WTC11 (cell line): ENCODE measurements around the gene RPS8. TPM values are rescaled to one million over a fixed set of nuclear protein-coding genes. Genes with fewer than 3 reads are reported as not detected.

Experiments used
- ATF3 ChIP-seq: sonication (generic); formaldehyde crosslinking; conservative IDR thresholded peaks from 2 replicates; pipeline ENCODE4 v1.8.1; 2022; ENCODE audit warnings: mild to moderate bottlenecking, missing genetic modification reagents
- CDX4 ChIP-seq: fragments of 250-450 bp; sonication (Bioruptor Pico); IDR thresholded peaks from 2 replicates; pipeline ENCODE4 v1.9.0; 2021; ENCODE audit warnings: moderate library complexity, mild to moderate bottlenecking, inconsistent platforms, borderline replicate concordance
- CREM ChIP-seq: sonication (generic); formaldehyde crosslinking; IDR thresholded peaks from 2 replicates; pipeline ENCODE4 v1.8.1; 2022; ENCODE audit warnings: mild to moderate bottlenecking, missing genetic modification reagents, moderate library complexity
- CTCF ChIP-seq: fragments of 200-600 bp; IDR thresholded peaks from 2 replicates; pipeline ENCODE4 v1.8.0; 2022; ENCODE audit warnings: antibody characterized with exemption
- E2F1 ChIP-seq: sonication (generic); formaldehyde crosslinking; IDR thresholded peaks from 2 replicates; pipeline ENCODE4 v1.8.0; 2022; ENCODE audit warnings: mild to moderate bottlenecking, missing genetic modification reagents
- EMX1 ChIP-seq: fragments of 250-450 bp; sonication (Bioruptor Pico); IDR thresholded peaks from 2 replicates; pipeline ENCODE4 v1.8.0; 2021; ENCODE audit warnings: mild to moderate bottlenecking
- FOXJ3 ChIP-seq: sonication (generic); formaldehyde crosslinking; IDR thresholded peaks from 2 replicates; pipeline ENCODE4 v1.9.0; 2021; ENCODE audit warnings: missing genetic modification reagents, mild to moderate bottlenecking, borderline replicate concordance
- GABPB1 ChIP-seq: sonication (generic); formaldehyde crosslinking; IDR thresholded peaks from 2 replicates; pipeline ENCODE4 v1.8.1; 2023; ENCODE audit warnings: mild to moderate bottlenecking, missing genetic modification reagents
- GTF2I ChIP-seq: fragments of 250-450 bp; sonication (Bioruptor Pico); conservative IDR thresholded peaks from 2 replicates; pipeline ENCODE4 v1.4.0; 2021; ENCODE audit warnings: mild to moderate bottlenecking
- JUN ChIP-seq: sonication (generic); formaldehyde crosslinking; IDR thresholded peaks from 2 replicates; pipeline ENCODE4 v1.8.0; 2023; ENCODE audit warnings: mild to moderate bottlenecking, missing genetic modification reagents
- MAX ChIP-seq: sonication (generic); formaldehyde crosslinking; IDR thresholded peaks from 2 replicates; pipeline ENCODE4 v1.8.0; 2022; ENCODE audit warnings: mild to moderate bottlenecking, missing genetic modification reagents
- NFATC4 ChIP-seq: fragments of 250-450 bp; sonication (Bioruptor Pico); IDR thresholded peaks from 2 replicates; pipeline ENCODE4 v1.9.0; 2021; ENCODE audit warnings: mild to moderate bottlenecking
- PRDM15 ChIP-seq: sonication (generic); formaldehyde crosslinking; IDR thresholded peaks from 2 replicates; pipeline ENCODE4 v1.8.0; 2022; ENCODE audit warnings: missing genetic modification reagents
- PREB ChIP-seq: sonication (generic); formaldehyde crosslinking; IDR thresholded peaks from 2 replicates; pipeline ENCODE4 v1.8.1; 2022; ENCODE audit warnings: mild to moderate bottlenecking, missing genetic modification reagents, moderate library complexity, borderline replicate concordance
- PRRX2 ChIP-seq: fragments of 250-450 bp; sonication (Bioruptor Pico); IDR thresholded peaks from 2 replicates; pipeline ENCODE4 v1.8.0; 2021; ENCODE audit warnings: mild to moderate bottlenecking
- SOX15 ChIP-seq: fragments of 250-450 bp; sonication (Bioruptor Pico); IDR thresholded peaks from 2 replicates; pipeline ENCODE4 v1.9.0; 2021; ENCODE audit warnings: mild to moderate bottlenecking
- ZBTB43 ChIP-seq: sonication (generic); formaldehyde crosslinking; IDR thresholded peaks from 2 replicates; pipeline ENCODE4 v1.8.1; 2023; ENCODE audit warnings: mild to moderate bottlenecking, missing genetic modification reagents
- ZNF219 ChIP-seq: sonication (generic); formaldehyde crosslinking; IDR thresholded peaks from 2 replicates; pipeline ENCODE4 v1.8.0; 2023; ENCODE audit warnings: missing genetic modification reagents, mild to moderate bottlenecking, borderline replicate concordance
- ZNF425 ChIP-seq: fragments of 250-450 bp; sonication (Bioruptor Pico); conservative IDR thresholded peaks from 2 replicates; pipeline ENCODE4 v1.9.0; 2021; ENCODE audit warnings: mild to moderate bottlenecking
- ZNF671 ChIP-seq: fragments of 250-450 bp; sonication (Bioruptor Pico); IDR thresholded peaks from 2 replicates; pipeline ENCODE4 v1.8.0; 2021; ENCODE audit warnings: mild to moderate bottlenecking
- total RNA-seq: library from RNA; stranded (reverse); gene quantifications from 3 replicates; pipeline ENCODE4 v1.2.3, GENCODE V29; 2021

The RPS8 gene
- total RNA-seq, 1 experiment from 2014 or later, result 2,343 TPM

GRCh38 chr1:44730741-44731512, 44.4 kb upstream of the RPS8 start, which contains the start of gene RNU5D-1 (continued):
- TF ChIP-seq ZNF425, result peak; percentile 98
- 0 out of 2 replicates have a peak, but pooled peaks have one; percentile 62 for TF ChIP-seq SOX15 (CRISPR knock-in tag)
- 0 out of 2 replicates have a peak, but pooled peaks have one; percentile 19 for TF ChIP-seq ZNF219 (CRISPR knock-in tag)
- TF ChIP-seq MAX, result peak; percentile 66; the same call in 1 of the 2 replicates
- TF ChIP-seq NFATC4 (CRISPR knock-in tag), result peak; percentile 98
- peak; percentile 78; the same call in 1 of the 2 replicates for TF ChIP-seq FOXJ3 (CRISPR knock-in tag)
- TF ChIP-seq PRDM15, result no peak
- TF ChIP-seq GABPB1 (CRISPR knock-in tag), result 0 out of 2 replicates have a peak, but pooled peaks have one; percentile 15
- TF ChIP-seq PRRX2 (CRISPR knock-in tag), result peak; percentile 98
- peak; percentile 81 for TF ChIP-seq CTCF
- TF ChIP-seq ZBTB43 (CRISPR knock-in tag), result peak; percentile 75; the same call in 1 of the 2 replicates
- 0 out of 2 replicates have a peak, but pooled peaks have one; percentile 4 for TF ChIP-seq E2F1 (CRISPR knock-in tag)
- TF ChIP-seq CREM (CRISPR knock-in tag), result peak; percentile 81
- TF ChIP-seq GTF2I (CRISPR knock-in tag), result 0 out of 2 replicates have a peak, but pooled peaks have one; percentile 24
- TF ChIP-seq ZNF671 (CRISPR knock-in tag), result peak; percentile 98
- no peak for TF ChIP-seq ATF3 (CRISPR knock-in tag)
- TF ChIP-seq PREB, result peak; percentile 96
- TF ChIP-seq JUN (CRISPR knock-in tag), result peak; percentile 20; the same call in 1 of the 2 replicates
- peak; percentile 99 for TF ChIP-seq EMX1
- peak; percentile 93; the same call in 1 of the 2 replicates for TF ChIP-seq CDX4
